Measurements from ENCODE around the gene RNF19B.
"Not testable (repeated sequence)": the region's sequence is repeated elsewhere in the genome, so short reads cannot be mapped to it uniquely, and the experiment has no call there.

DNA sequence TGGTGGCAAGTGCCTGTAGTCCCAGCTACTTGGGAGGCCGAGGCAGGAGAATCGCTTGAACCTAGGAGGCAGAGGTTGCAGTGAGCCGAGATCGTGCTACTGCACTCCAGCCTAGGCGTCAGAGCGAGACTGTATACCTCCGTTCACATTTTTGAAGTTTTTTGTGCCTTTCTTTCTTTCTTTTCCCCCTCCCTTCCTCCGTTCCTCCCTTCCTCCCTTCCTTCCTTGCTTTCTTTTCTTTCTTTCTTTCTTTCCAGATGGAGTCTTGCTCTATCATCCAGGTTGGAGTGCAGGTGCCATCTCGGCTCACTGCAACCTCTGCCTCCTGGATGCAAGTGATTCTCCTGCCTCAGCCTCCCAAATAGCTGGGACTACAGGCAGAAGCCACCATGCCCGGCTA, 59.0 kb downstream of the RNF19B start:
- TF ChIP-seq PAX5 (IDR thresholded peaks at IDR 0.05; ENCODE audit: insufficient read depth, low read length, severe bottlenecking); POLR2A (IDR thresholded peaks at IDR 0.05; ENCODE audit: low read depth, low read length); SPI1 (IDR thresholded peaks at IDR 0.05; ENCODE audit: low read depth, low read length); POLR2AphosphoS5 (IDR thresholded peaks at IDR 0.05; ENCODE audit: low read depth, low read length): not testable (repeated sequence)

Data from GM12891 (cell line).